Liver (tissue), 3 donors: ENCODE results near the gene ABLIM1.

ENCODE experiments used
- FOXA1 ChIP-seq: IDR thresholded peaks from 2 replicates; pipeline ENCODE4 v1.6.1; 2016; ENCODE audit warnings: antibody characterized with exemption
- HNF4G ChIP-seq: IDR thresholded peaks from 2 replicates; pipeline ENCODE4 v1.6.1; 2016; ENCODE audit warnings: antibody characterized with exemption
- JUND ChIP-seq, 2 donors: IDR thresholded peaks; 2 replicates each; pipeline ENCODE4 v1.6.1; 2016; ENCODE audit warnings: antibody characterized with exemption in 2 of 2
- SP1 ChIP-seq: IDR thresholded peaks from 2 replicates; pipeline ENCODE4 v1.6.1; 2018; ENCODE audit warnings: antibody characterized with exemption, mild to moderate bottlenecking
- TAF1 ChIP-seq: conservative IDR thresholded peaks from 2 replicates; pipeline ENCODE4 v1.6.1; 2016; ENCODE audit warnings: antibody characterized with exemption, mild to moderate bottlenecking
- YY1 ChIP-seq: IDR thresholded peaks from 2 replicates; pipeline ENCODE4 v1.6.1; 2016; ENCODE audit warnings: antibody characterized with exemption, mild to moderate bottlenecking
- TF ChIP-seq, protein P1 (sequence below): fragments of 150-350 bp; IDR thresholded peaks from 2 replicates; pipeline ENCODE4 v1.5.1; 2017; ENCODE audit warnings: improper control_type of control experiment, low read depth, low read length; ENCODE audit not compliant: missing input control
- TF ChIP-seq, protein P2 (sequence below): IDR thresholded peaks from 2 replicates; pipeline ENCODE4 v1.6.1; 2016; ENCODE audit warnings: antibody characterized with exemption, mild to moderate bottlenecking
- TF ChIP-seq, protein P3 (sequence below): IDR thresholded peaks from 2 replicates; pipeline ENCODE4 v1.6.1; 2016; ENCODE audit warnings: antibody characterized with exemption
- TF ChIP-seq, protein P4 (sequence below): IDR thresholded peaks from 2 replicates; pipeline ENCODE4 v1.6.1; 2016; ENCODE audit warnings: antibody characterized with exemption
- donor health status: healthy.
- donor health status: healthy.

DNA sequence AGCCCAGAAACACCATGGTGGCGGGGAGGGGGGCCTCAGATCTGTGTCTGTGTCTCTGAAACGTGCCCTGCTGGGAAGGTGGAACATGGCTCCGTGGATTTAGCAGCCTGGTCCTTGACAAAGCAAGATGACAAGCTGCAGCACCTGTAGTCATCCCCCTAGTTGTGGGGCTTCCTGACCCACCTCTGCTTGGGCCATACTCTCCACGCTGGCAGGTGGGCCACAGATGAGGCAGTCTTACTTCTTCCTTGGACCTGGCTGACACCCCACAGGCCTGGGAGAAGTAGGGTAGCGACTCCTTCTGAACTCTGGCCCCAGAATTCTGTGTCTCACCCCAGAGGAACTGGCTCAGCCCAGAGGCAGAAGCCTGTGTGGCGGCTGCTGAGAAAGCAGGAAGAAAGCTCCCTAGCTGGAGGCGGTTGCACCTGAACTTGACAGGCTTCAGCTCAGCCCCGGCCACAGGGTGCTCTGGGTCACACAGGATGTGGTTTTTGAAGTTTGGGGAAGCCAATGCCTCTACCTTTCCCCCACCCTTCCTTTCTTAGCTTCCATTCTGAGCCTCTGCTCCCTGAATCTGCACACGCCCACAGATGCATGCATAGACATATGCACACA, 113.9 kb downstream of the ABLIM1 start:
- TF ChIP-seq, protein P1, sequence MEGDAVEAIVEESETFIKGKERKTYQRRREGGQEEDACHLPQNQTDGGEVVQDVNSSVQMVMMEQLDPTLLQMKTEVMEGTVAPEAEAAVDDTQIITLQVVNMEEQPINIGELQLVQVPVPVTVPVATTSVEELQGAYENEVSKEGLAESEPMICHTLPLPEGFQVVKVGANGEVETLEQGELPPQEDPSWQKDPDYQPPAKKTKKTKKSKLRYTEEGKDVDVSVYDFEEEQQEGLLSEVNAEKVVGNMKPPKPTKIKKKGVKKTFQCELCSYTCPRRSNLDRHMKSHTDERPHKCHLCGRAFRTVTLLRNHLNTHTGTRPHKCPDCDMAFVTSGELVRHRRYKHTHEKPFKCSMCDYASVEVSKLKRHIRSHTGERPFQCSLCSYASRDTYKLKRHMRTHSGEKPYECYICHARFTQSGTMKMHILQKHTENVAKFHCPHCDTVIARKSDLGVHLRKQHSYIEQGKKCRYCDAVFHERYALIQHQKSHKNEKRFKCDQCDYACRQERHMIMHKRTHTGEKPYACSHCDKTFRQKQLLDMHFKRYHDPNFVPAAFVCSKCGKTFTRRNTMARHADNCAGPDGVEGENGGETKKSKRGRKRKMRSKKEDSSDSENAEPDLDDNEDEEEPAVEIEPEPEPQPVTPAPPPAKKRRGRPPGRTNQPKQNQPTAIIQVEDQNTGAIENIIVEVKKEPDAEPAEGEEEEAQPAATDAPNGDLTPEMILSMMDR = no peak
- TF ChIP-seq SP1 (no peak), FOXA1 (no peak), TAF1 (no peak), YY1 (no peak), JUND (IDR thresholded peaks at IDR 0.05) (no peak), HNF4G (no peak)
- TF ChIP-seq, protein P2, sequence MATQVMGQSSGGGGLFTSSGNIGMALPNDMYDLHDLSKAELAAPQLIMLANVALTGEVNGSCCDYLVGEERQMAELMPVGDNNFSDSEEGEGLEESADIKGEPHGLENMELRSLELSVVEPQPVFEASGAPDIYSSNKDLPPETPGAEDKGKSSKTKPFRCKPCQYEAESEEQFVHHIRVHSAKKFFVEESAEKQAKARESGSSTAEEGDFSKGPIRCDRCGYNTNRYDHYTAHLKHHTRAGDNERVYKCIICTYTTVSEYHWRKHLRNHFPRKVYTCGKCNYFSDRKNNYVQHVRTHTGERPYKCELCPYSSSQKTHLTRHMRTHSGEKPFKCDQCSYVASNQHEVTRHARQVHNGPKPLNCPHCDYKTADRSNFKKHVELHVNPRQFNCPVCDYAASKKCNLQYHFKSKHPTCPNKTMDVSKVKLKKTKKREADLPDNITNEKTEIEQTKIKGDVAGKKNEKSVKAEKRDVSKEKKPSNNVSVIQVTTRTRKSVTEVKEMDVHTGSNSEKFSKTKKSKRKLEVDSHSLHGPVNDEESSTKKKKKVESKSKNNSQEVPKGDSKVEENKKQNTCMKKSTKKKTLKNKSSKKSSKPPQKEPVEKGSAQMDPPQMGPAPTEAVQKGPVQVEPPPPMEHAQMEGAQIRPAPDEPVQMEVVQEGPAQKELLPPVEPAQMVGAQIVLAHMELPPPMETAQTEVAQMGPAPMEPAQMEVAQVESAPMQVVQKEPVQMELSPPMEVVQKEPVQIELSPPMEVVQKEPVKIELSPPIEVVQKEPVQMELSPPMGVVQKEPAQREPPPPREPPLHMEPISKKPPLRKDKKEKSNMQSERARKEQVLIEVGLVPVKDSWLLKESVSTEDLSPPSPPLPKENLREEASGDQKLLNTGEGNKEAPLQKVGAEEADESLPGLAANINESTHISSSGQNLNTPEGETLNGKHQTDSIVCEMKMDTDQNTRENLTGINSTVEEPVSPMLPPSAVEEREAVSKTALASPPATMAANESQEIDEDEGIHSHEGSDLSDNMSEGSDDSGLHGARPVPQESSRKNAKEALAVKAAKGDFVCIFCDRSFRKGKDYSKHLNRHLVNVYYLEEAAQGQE = no peak
- TF ChIP-seq, protein P3, sequence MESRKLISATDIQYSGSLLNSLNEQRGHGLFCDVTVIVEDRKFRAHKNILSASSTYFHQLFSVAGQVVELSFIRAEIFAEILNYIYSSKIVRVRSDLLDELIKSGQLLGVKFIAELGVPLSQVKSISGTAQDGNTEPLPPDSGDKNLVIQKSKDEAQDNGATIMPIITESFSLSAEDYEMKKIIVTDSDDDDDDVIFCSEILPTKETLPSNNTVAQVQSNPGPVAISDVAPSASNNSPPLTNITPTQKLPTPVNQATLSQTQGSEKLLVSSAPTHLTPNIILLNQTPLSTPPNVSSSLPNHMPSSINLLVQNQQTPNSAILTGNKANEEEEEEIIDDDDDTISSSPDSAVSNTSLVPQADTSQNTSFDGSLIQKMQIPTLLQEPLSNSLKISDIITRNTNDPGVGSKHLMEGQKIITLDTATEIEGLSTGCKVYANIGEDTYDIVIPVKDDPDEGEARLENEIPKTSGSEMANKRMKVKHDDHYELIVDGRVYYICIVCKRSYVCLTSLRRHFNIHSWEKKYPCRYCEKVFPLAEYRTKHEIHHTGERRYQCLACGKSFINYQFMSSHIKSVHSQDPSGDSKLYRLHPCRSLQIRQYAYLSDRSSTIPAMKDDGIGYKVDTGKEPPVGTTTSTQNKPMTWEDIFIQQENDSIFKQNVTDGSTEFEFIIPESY = no peak
- TF ChIP-seq, protein P4, sequence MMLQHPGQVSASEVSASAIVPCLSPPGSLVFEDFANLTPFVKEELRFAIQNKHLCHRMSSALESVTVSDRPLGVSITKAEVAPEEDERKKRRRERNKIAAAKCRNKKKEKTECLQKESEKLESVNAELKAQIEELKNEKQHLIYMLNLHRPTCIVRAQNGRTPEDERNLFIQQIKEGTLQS = no peak
